PC-9 (cell line): ENCODE results near the gene BDKRB1.

Experiments used
- EZH2 ChIP-seq: fragments of 200-600 bp; sonication (generic); IDR thresholded peaks from 2 replicates; pipeline ENCODE4 v1.8.0; 2017; ENCODE audit warnings: antibody characterized with exemption, low read depth
- TF ChIP-seq, protein P1 (sequence below): fragments of 200-600 bp; sonication (generic); conservative IDR thresholded peaks from 2 replicates; pipeline ENCODE4 v1.6.1; 2017; ENCODE audit warnings: mixed run types, antibody characterized with exemption, mild to moderate bottlenecking, moderate library complexity

DNA sequence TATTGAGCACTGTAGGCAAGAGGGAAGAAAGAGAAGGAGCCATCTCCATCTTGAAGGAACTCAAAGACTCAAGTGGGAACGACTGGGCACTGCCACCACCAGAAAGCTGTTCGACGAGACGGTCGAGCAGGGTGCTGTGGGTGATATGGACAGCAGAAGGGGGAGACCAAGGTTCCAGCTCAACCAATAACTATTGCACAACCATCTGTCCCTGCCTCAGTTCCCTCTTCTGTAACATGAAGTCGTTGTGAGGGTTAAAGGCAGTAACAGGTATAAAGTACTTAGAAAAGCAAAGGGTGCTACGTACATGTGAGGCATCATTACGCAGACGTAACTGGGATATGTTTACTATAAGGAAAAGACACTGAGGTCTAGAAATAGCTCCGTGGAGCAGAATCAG is 13.9 kb upstream of the BDKRB1 start:
- TF ChIP-seq, protein P1, sequence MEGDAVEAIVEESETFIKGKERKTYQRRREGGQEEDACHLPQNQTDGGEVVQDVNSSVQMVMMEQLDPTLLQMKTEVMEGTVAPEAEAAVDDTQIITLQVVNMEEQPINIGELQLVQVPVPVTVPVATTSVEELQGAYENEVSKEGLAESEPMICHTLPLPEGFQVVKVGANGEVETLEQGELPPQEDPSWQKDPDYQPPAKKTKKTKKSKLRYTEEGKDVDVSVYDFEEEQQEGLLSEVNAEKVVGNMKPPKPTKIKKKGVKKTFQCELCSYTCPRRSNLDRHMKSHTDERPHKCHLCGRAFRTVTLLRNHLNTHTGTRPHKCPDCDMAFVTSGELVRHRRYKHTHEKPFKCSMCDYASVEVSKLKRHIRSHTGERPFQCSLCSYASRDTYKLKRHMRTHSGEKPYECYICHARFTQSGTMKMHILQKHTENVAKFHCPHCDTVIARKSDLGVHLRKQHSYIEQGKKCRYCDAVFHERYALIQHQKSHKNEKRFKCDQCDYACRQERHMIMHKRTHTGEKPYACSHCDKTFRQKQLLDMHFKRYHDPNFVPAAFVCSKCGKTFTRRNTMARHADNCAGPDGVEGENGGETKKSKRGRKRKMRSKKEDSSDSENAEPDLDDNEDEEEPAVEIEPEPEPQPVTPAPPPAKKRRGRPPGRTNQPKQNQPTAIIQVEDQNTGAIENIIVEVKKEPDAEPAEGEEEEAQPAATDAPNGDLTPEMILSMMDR: no peak
- no peak for TF ChIP-seq EZH2
